H9 (cell line): ENCODE measurements around the gene INSR. TPM values are rescaled to one million over a fixed set of nuclear protein-coding genes. Genes with fewer than 3 reads are reported as not detected.

Experiments used
- DNase-seq: peaks from one replicate; pipeline ENCODE4 v3.0.0-alpha.2; 2017
- H2AFZ ChIP-seq: one replicate; pipeline ENCODE4 v1.6.1; 2013; ENCODE audit warnings: mild to moderate bottlenecking, low read length, control low read depth, moderate library complexity
- H2AK5ac ChIP-seq: 2 replicates; pipeline ENCODE4 v1.6.1; 2013; ENCODE audit warnings: low read length, control low read depth, mixed read lengths; ENCODE audit not compliant: insufficient read length
- H2BK120ac ChIP-seq: one replicate; pipeline ENCODE4 v1.6.1; 2013; ENCODE audit warnings: low read depth, mild to moderate bottlenecking, low read length, control low read depth, inconsistent platforms; ENCODE audit not compliant: poor library complexity, severe bottlenecking
- H2BK12ac ChIP-seq: 2 replicates; pipeline ENCODE4 v1.6.1; 2013; ENCODE audit warnings: low read length, control low read depth, mixed read lengths, low read depth; ENCODE audit not compliant: insufficient read length
- H2BK15ac ChIP-seq: 2 replicates; pipeline ENCODE4 v1.6.1; 2013; ENCODE audit warnings: low read depth, low read length, control low read depth
- H2BK20ac ChIP-seq: one replicate; pipeline ENCODE4 v1.6.1; 2013; ENCODE audit warnings: low read depth, mild to moderate bottlenecking, low read length, control low read depth, inconsistent platforms; ENCODE audit not compliant: poor library complexity, severe bottlenecking
- H2BK5ac ChIP-seq: 2 replicates; pipeline ENCODE4 v1.6.1; 2013; ENCODE audit warnings: low read length, control low read depth, mixed read lengths; ENCODE audit not compliant: insufficient read length
- H3K14ac ChIP-seq: 2 replicates; pipeline ENCODE4 v1.6.1; 2013; ENCODE audit warnings: low read length, control low read depth; ENCODE audit not compliant: insufficient read depth
- H3K18ac ChIP-seq: 2 replicates; pipeline ENCODE4 v1.6.1; 2013; ENCODE audit warnings: low read depth, mild to moderate bottlenecking, mixed read lengths, low read length, control low read depth; ENCODE audit not compliant: insufficient read length
- H3K23ac ChIP-seq: 2 replicates; pipeline ENCODE4 v1.6.1; 2013; ENCODE audit warnings: low read length, control low read depth, mixed read lengths, low read depth; ENCODE audit not compliant: insufficient read length
- H3K23me2 ChIP-seq: 2 replicates; pipeline ENCODE4 v1.6.1; 2013; ENCODE audit warnings: low read depth, mild to moderate bottlenecking, mixed read lengths, low read length, control low read depth; ENCODE audit not compliant: insufficient read length, poor library complexity, severe bottlenecking
- H3K27ac ChIP-seq: 2 replicates; pipeline ENCODE4 v1.5.1; 2013; ENCODE audit warnings: low read length, control low read depth, mixed read lengths, low read depth; ENCODE audit not compliant: insufficient read length
- H3K27me3 ChIP-seq: 2 replicates; pipeline ENCODE4 v1.6.1; 2013; ENCODE audit warnings: low read length, control low read depth, inconsistent platforms; ENCODE audit not compliant: insufficient read depth
- H3K4ac ChIP-seq: 2 replicates; pipeline ENCODE4 v1.6.1; 2013; ENCODE audit warnings: low read depth, mild to moderate bottlenecking, control low read depth, inconsistent platforms, low read length, moderate library complexity
- H3K4me1 ChIP-seq: 2 replicates; pipeline ENCODE4 v1.6.1; 2013; ENCODE audit warnings: low read length, control low read depth, inconsistent platforms; ENCODE audit not compliant: insufficient read depth
- H3K4me2 ChIP-seq: 2 replicates; pipeline ENCODE4 v1.6.1; 2013; ENCODE audit warnings: low read length, control low read depth, mixed read lengths; ENCODE audit not compliant: insufficient read length, insufficient read depth
- H3K56ac ChIP-seq: 2 replicates; pipeline ENCODE4 v1.6.1; 2013; ENCODE audit warnings: low read depth, mild to moderate bottlenecking, mixed read lengths, low read length, control low read depth; ENCODE audit not compliant: insufficient read length
- H3K79me1 ChIP-seq: 2 replicates; pipeline ENCODE4 v1.6.1; 2013; ENCODE audit warnings: low read depth, mild to moderate bottlenecking, moderate library complexity, low read length, control low read depth, inconsistent platforms; ENCODE audit not compliant: insufficient read depth, poor library complexity, severe bottlenecking
- H3K79me2 ChIP-seq: 2 replicates; pipeline ENCODE4 v1.6.1; 2013; ENCODE audit warnings: low read length, control low read depth, inconsistent platforms; ENCODE audit not compliant: insufficient read depth
- H3K9ac ChIP-seq: 2 replicates; pipeline ENCODE4 v1.6.1; 2013; ENCODE audit warnings: low read length, control low read depth, mixed read lengths; ENCODE audit not compliant: insufficient read length; ENCODE audit errors: extremely low read depth
- H3K9me3 ChIP-seq: one replicate; pipeline ENCODE4 v1.6.1; 2013; ENCODE audit warnings: low read depth, low read length, inconsistent platforms; ENCODE audit not compliant: control insufficient read depth
- H3T11ph ChIP-seq: one replicate; pipeline ENCODE4 v1.6.1; 2013; ENCODE audit warnings: mild to moderate bottlenecking, low read length, control low read depth, inconsistent platforms
- H4K20me1 ChIP-seq: one replicate; pipeline ENCODE4 v1.6.1; 2013; ENCODE audit not compliant: control insufficient read depth, insufficient read length, insufficient read depth
- H4K5ac ChIP-seq: 2 replicates; pipeline ENCODE4 v1.6.1; 2013; ENCODE audit warnings: low read depth, mild to moderate bottlenecking, mixed read lengths, low read length, control low read depth; ENCODE audit not compliant: insufficient read length
- H4K8ac ChIP-seq: replicated peaks from 2 replicates; pipeline ENCODE4 v1.6.1; 2013; ENCODE audit warnings: low read length, control low read depth, mixed read lengths, low read depth; ENCODE audit not compliant: insufficient read length
- H4K91ac ChIP-seq: 2 replicates; pipeline ENCODE4 v1.6.1; 2013; ENCODE audit warnings: low read depth, mild to moderate bottlenecking, moderate library complexity, mixed read lengths, low read length, control low read depth; ENCODE audit not compliant: insufficient read length
- H3K27ac Mint-ChIP-seq, 3 experiments: 2 replicates in 2 of 3; 3 replicates in 1 of 3; pipeline ENCODE4 v1.8.0; 2020 to 2021; ENCODE audit warnings: mixed read lengths in 3 of 3, mild to moderate bottlenecking in 1 of 3, moderate library complexity in 1 of 3
- H3K27me3 Mint-ChIP-seq: 2 replicates; pipeline ENCODE4 v1.8.0; 2021; ENCODE audit warnings: low read depth, mild to moderate bottlenecking, moderate library complexity, mixed read lengths
- H3K36me3 Mint-ChIP-seq, 3 experiments: 2 replicates in 2 of 3; 3 replicates in 1 of 3; pipeline ENCODE4 v1.8.0; 2020 to 2021; ENCODE audit warnings: low read depth in 3 of 3, mixed read lengths in 3 of 3; ENCODE audit not compliant: insufficient read depth in 1 of 3
- H3K4me1 Mint-ChIP-seq, 2 experiments: 2 replicates each; pipeline ENCODE4 v1.8.0; 2020; ENCODE audit warnings: mixed read lengths in 2 of 2
- H3K4me3 Mint-ChIP-seq, 2 experiments: 2 replicates in 1 of 2; 3 replicates in 1 of 2; pipeline ENCODE4 v1.8.0; 2020 to 2021; ENCODE audit warnings: mild to moderate bottlenecking in 2 of 2, mixed read lengths in 2 of 2, moderate library complexity in 1 of 2
- H3K9me3 Mint-ChIP-seq, 2 experiments: 2 replicates in 1 of 2; 3 replicates in 1 of 2; pipeline ENCODE4 v1.8.0; 2020; ENCODE audit warnings: mild to moderate bottlenecking in 2 of 2, mixed read lengths in 2 of 2, moderate library complexity in 1 of 2
- WGBS: extraction: QIAGEN DNeasy Blood & Tissue Kit; methylation state at CpG from one replicate; pipeline ENCODE4 v1.1.7; 2013; ENCODE audit warnings: missing lambda C conversion rate, low lambda C conversion rate, mixed read lengths; ENCODE audit not compliant: insufficient read length; ENCODE audit errors: extremely low coverage; 5-methylcytosine and 5-hydroxymethylcytosine counted together
- total RNA-seq: library from RNA; stranded (reverse); gene quantifications from 2 replicates; pipeline ENCODE4 v1.2.1, GENCODE V29; 2021
- TF ChIP-seq, protein P1 (sequence below): fragments of 200-600 bp; sonication (generic); conservative IDR thresholded peaks from 3 replicates; pipeline ENCODE4 v1.8.0; 2021; ENCODE audit warnings: antibody characterized with exemption, mild to moderate bottlenecking

The INSR gene
- total RNA-seq, 1 experiment from 2014 or later: 39.8 TPM

DNA sequence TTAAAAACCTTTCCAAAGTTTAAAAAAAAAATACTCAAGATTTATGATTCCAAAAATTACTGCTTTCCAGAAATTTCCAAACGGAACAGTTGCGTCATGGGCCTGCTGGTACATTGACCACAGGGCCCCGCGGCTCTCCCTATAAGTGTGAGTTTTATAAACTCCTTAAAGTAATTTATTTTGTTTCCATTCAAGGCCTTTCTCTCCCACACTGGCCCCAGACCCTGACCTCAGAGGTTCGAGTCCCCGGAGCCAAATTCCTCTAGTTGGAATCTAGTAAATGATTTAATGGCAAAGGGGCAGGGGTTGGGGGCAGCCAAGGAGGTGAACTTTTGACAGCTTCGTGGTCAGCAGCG is 97.5 kb downstream of the INSR start:
- Histone ChIP-seq H3T11ph (no peak overlapping the region), H3K79me2 (no peaks in the 10 kb centered on the region), H3K27ac (no peak overlapping the region), H3K4me1 (no peaks in the 10 kb centered on the region; the same call in 1 of the 2 replicates), H3K9me3 (no peaks in the 10 kb centered on the region), H4K5ac (no peak overlapping the region), H2BK15ac (no peak overlapping the region), H3K23ac (no peak overlapping the region), H2AK5ac (no peak overlapping the region), H4K20me1 (no peaks in the 10 kb centered on the region), H3K18ac (no peak overlapping the region), H3K4ac (no peak overlapping the region), H2BK20ac (no peak overlapping the region), H3K56ac (no peak overlapping the region), H4K91ac (no peak overlapping the region), H3K27me3 (no peaks in the 10 kb centered on the region), H4K8ac (no peak overlapping the region), H2BK120ac (no peak overlapping the region), H3K23me2 (peaks cover 3% of the 10 kb centered on the region), H2AFZ (no peak overlapping the region), H3K14ac (no peak overlapping the region), H3K4me2 (peak overlapping the region; percentile 60), H2BK5ac (no peak overlapping the region), H3K9ac (no peak overlapping the region), H2BK12ac (no peak overlapping the region), H3K79me1 (no peaks in the 10 kb centered on the region)
- H3K27me3 Mint-ChIP-seq: no peaks in the 10 kb centered on the region
- H3K4me3 Mint-ChIP-seq: peak overlapping the region; percentile 61 to 76
- H3K9me3 Mint-ChIP-seq: no peaks in the 10 kb centered on the region; a peak in 1 of 5 replicates
- H3K4me1 Mint-ChIP-seq: peaks cover 10 to 29% of the 10 kb centered on the region in 2 experiments
- H3K36me3 Mint-ChIP-seq: no peaks in the 10 kb centered on the region
- no peak for DNase-seq
- H3K27ac Mint-ChIP-seq: no peak overlapping the region; a peak in 1 of 7 replicates
- TF ChIP-seq, protein P1, sequence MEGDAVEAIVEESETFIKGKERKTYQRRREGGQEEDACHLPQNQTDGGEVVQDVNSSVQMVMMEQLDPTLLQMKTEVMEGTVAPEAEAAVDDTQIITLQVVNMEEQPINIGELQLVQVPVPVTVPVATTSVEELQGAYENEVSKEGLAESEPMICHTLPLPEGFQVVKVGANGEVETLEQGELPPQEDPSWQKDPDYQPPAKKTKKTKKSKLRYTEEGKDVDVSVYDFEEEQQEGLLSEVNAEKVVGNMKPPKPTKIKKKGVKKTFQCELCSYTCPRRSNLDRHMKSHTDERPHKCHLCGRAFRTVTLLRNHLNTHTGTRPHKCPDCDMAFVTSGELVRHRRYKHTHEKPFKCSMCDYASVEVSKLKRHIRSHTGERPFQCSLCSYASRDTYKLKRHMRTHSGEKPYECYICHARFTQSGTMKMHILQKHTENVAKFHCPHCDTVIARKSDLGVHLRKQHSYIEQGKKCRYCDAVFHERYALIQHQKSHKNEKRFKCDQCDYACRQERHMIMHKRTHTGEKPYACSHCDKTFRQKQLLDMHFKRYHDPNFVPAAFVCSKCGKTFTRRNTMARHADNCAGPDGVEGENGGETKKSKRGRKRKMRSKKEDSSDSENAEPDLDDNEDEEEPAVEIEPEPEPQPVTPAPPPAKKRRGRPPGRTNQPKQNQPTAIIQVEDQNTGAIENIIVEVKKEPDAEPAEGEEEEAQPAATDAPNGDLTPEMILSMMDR: no peak
- no CpG with 5 or more reads among the region's 8 CpGs for WGBS
